Measurements from ENCODE around the gene GSE1.
A peak's percentile ranks its signal among the peaks of the same experiment; 100 is the strongest.

GSE1 gene

DNA sequence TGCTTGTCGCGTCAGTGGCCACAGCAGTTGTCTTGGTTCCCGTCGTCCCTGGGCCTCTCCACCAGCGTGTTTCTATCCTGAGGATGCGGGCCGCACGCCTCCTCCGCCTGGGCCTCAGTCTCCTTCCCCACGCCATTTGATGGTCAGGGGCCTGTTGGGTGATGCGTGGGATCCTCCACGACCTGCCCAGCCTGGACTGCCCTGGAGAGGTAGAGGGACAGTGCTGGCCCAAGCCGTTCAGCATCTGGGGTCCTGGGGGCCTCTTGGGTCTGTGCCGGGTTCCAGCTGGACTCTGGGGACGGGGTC lies 20.3 kb downstream of the GSE1 start:
- TF ChIP-seq, protein P1, sequence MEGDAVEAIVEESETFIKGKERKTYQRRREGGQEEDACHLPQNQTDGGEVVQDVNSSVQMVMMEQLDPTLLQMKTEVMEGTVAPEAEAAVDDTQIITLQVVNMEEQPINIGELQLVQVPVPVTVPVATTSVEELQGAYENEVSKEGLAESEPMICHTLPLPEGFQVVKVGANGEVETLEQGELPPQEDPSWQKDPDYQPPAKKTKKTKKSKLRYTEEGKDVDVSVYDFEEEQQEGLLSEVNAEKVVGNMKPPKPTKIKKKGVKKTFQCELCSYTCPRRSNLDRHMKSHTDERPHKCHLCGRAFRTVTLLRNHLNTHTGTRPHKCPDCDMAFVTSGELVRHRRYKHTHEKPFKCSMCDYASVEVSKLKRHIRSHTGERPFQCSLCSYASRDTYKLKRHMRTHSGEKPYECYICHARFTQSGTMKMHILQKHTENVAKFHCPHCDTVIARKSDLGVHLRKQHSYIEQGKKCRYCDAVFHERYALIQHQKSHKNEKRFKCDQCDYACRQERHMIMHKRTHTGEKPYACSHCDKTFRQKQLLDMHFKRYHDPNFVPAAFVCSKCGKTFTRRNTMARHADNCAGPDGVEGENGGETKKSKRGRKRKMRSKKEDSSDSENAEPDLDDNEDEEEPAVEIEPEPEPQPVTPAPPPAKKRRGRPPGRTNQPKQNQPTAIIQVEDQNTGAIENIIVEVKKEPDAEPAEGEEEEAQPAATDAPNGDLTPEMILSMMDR (IDR thresholded peaks at IDR 0.05; ENCODE audit: low read depth, low read length): no peak
- no peak for TF ChIP-seq MYC (IDR thresholded peaks at IDR 0.05; ENCODE audit: low read depth, low read length)
- TF ChIP-seq, protein P2, sequence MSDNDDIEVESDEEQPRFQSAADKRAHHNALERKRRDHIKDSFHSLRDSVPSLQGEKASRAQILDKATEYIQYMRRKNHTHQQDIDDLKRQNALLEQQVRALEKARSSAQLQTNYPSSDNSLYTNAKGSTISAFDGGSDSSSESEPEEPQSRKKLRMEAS (IDR thresholded peaks at IDR 0.05; ENCODE audit: low read depth, low read length): no peak
- no peak for TF ChIP-seq POLR2A (IDR thresholded peaks at IDR 0.05; ENCODE audit: extremely low read depth, insufficient read length)
- no peak overlapping the region for H3K4me3 ChIP-seq (ENCODE audit: low read depth, low read length)
- no peak for DNase-seq (ENCODE audit: low read depth)

DNA sequence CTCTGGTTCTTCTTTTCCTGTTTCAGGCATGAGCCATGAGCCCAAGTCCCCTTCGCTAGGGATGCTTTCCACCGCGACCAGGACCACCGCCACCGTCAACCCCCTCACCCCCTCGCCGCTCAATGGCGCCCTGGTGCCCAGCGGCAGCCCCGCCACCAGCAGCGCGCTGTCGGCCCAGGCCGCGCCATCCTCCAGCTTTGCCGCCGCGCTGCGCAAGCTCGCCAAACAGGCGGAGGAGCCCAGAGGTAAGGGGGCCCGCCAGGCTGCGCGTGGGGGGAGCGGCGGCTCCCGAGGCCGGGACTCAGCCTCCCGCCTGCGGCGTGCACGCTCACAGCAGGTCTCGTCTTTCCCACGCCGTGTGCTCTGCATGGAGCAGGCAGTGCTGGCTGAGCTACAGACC lies 20.8 kb downstream of the GSE1 start:
- no peak for TF ChIP-seq MYC (IDR thresholded peaks at IDR 0.05; ENCODE audit: low read depth, low read length)
- TF ChIP-seq, protein P2 (IDR thresholded peaks at IDR 0.05; ENCODE audit: low read depth, low read length): no peak
- no peak for TF ChIP-seq POLR2A (IDR thresholded peaks at IDR 0.05; ENCODE audit: extremely low read depth, insufficient read length)
- TF ChIP-seq, protein P1 (IDR thresholded peaks at IDR 0.05; ENCODE audit: low read depth, low read length): no peak

DNA sequence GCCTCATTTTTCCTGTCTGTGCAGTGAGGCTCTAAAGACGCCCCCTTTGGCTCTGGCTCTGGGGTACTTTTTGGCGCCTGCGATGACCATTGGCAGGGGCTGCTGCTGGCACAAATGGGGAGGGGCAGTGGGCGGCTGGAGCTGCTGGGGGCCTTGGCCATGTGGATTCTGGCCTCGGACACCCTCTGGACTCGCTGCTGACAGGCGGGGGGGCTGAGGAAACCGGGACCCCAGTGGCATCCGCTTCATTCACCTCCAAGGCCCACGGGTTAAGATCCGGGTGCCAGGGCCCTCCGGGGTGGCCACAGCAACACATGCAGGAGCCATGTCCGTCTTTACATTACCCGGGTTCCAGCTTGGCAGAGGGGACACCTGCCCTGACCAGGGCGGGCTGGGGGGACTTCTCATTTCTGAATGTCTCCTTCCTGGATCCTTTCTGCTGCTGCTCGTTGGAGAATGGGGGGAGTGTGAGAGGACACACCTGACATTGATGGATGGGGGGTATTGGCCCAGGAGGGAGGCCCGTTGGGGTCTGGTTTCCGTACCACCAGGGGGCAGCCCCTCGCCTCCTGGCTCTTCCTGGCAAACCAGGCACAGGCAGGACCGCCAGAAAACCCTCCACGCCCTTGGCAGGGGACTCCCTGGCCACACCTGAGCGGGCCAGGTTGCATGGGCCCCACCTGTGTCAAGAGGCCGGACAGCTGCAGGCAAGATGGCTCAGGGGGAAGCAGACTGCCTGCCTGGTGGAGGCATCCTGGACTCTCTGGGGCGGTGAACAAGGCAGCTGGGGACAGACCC lies 21.8 kb downstream of the GSE1 start:
- no peak for TF ChIP-seq MYC (IDR thresholded peaks at IDR 0.05; ENCODE audit: low read depth, low read length)
- TF ChIP-seq, protein P1 (IDR thresholded peaks at IDR 0.05; ENCODE audit: low read depth, low read length): peak; percentile 30
- no peak for TF ChIP-seq POLR2A (IDR thresholded peaks at IDR 0.05; ENCODE audit: extremely low read depth, insufficient read length)
- no peak for DNase-seq (ENCODE audit: low read depth)

More for the DNA sequence above, 20.8 kb downstream of the GSE1 start:
- DNase-seq (ENCODE audit: low read depth): no peak
- H3K4me3 ChIP-seq (ENCODE audit: low read depth, low read length): no peak overlapping the region

DNA sequence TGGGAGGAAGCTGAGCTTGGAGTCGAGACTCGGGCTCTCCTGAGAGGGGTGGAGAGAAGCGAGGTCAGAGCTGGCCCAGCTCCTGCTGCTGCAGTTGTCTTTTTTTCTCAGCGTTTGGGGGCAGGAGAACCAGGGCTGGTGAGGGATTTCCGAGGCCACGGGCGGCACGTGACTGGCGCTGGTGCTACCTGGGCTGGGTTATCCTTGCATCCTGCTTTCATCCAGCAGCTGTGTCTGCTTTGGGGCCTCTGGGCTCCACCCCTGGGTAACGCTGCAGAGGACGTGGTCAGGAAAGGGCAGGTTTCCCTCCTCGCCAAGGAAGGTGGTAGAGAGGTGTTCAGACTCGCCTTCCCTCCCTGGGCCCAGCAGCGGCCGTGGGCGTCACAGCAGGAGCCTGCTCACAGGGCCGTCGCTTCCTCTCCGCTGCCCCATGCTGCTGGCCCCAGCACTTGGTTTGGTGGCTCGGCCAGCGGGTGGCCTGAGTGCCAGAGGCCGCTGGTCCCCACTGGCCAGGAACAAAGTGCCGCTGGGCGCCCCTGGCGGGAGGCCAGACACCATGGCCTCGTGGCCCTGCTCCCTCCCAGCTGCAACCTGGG lies 22.5 kb downstream of the GSE1 start:
- TF ChIP-seq POLR2A (IDR thresholded peaks at IDR 0.05; ENCODE audit: extremely low read depth, insufficient read length): no peak
- TF ChIP-seq, protein P1 (IDR thresholded peaks at IDR 0.05; ENCODE audit: low read depth, low read length): no peak
- no peak for TF ChIP-seq MYC (IDR thresholded peaks at IDR 0.05; ENCODE audit: low read depth, low read length)
- TF ChIP-seq, protein P2 (IDR thresholded peaks at IDR 0.05; ENCODE audit: low read depth, low read length): no peak
- DNase-seq (ENCODE audit: low read depth): no peak
- H3K4me3 ChIP-seq (ENCODE audit: low read depth, low read length): no peak overlapping the region

More for the DNA sequence above, 21.8 kb downstream of the GSE1 start:
- H3K4me3 ChIP-seq (ENCODE audit: low read depth, low read length): no peak overlapping the region

DNA sequence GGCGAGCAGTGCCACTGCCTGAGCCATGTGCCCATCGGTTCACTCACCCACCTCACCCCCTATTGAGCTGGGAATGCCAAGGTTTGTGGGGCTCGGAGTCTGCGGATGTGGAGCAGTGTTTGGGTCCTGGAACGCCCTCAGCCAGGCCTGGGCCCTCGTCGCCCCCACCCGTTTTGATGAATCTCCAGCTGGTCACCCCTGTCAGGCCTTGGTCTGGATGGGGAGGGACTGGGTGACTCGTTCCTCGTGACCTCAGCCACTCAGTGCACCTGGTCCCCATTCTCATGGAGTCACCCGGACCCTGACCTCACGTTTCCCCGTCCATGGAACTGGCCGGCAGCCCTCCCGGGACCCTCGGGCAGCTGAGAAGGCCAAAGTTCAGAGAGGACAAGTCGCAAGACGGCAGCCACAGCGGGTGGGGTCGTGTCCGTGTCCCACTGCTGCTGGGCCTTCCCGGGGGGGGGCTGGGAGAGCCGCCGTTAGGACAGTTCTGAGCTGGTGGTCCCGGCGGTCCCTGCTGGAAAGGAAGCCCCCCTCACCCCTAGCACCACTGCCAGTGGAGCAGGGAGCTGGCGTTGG lies 23.2 kb downstream of the GSE1 start:
- TF ChIP-seq MYC (IDR thresholded peaks at IDR 0.05; ENCODE audit: low read depth, low read length): no peak
- TF ChIP-seq POLR2A (IDR thresholded peaks at IDR 0.05; ENCODE audit: extremely low read depth, insufficient read length): no peak
- TF ChIP-seq, protein P1 (IDR thresholded peaks at IDR 0.05; ENCODE audit: low read depth, low read length): no peak
- TF ChIP-seq, protein P2 (IDR thresholded peaks at IDR 0.05; ENCODE audit: low read depth, low read length): no peak
- H3K4me3 ChIP-seq (ENCODE audit: low read depth, low read length): no peak overlapping the region
- DNase-seq (ENCODE audit: low read depth): no peak

Measured in NB4 (cell line).